ENCODE results near the gene TNNT2.

The TNNT2 gene

GRCh38 chr1:201377611-201378092 lies at the start of gene TNNT2:
TNNT2 (minus strand) TSS chr1:201377680; CDS start chr1:201373254, 4,426 bp downstream.
- peak; percentile 78 for DNase-seq

- peak; percentile 51 for DNase-seq
These were observed 49.2 kb upstream of the TNNT2 start for GRCh38 chr1:201426479-201427310.

DNA sequence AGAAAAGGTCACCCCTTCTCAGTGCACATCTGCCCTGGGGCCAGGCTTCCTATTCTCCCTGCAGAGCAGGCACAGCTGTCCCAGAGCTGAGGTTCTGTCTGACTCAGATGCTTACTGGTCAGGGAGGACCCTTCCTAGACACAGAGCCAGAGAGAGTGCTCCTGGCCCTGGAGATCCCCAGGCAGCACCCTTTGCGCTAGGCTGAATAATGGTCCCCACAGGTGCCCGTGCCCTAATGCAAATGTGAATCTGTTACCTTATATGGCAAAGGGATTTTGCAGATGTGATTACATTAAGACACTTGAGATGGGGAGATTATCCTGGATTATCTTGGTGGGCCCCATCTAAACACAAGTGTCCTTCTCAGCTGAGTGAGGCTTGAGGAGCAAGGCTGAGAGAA lies 46.7 kb upstream of the TNNT2 start:
- no peak for DNase-seq

DNA sequence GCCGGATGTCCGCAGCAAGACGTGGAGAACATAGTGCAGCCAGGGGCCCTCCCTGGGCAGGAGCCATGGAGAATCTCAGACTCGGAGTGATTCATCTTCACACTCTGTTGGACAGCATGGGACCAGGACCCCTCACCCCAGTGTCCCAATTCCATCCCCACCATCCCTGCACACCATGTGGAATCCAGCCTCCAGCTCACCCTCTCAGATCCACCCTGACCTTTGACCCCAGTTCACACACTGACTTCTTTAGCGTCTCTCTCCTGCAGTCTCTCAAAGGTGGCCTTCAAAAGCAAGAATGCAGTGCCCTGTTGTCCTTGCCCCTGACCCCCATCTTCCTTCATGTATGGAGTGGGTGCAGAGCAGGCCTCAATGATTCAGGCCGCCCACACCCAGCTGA lies 46.2 kb upstream of the TNNT2 start:
- no peak for DNase-seq

GRCh38 chr1:201422436-201423030 lies 45.1 kb upstream of the TNNT2 start:
- no peak for DNase-seq

DNA sequence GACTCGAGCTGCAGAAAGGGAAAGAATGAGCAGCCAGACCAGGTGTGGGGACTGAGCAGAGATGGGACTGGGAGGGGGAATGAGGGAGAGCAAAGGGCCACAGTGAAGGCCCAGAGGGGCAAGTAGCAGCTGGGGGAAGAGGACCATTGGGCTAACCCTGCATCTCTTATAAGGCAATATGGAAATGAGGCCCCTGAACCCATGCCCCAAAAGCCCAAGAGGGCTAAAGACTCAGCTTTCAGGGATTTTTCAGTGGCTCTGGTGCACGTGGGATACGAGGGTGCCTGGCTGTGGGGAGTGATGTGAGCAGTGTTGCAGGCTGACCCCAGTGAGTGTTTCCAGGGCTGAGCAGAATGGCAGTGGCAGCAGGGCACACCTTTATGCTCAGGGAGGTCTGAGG lies 44.5 kb upstream of the TNNT2 start:
- DNase-seq, result no peak

DNA sequence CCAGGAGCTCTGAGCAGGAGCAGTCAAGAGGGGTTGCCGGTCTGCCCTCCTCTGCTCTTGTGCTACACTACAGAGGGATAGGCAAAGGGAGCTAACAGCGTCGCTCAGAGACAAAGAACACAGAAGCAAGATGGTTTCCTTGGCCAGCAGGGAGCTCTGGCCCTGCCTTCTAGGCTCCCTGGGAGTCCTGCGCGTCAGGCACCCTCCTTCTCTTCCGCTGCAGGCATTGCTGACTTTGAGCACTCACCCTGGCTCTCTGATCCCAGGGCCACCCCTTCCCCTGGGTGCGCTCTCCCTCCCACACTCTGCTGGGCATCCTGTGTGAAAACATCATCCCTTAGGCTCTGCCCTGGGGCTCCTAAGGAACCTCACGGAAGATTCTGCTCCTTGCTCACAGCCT lies 43.6 kb upstream of the TNNT2 start:
- DNase-seq, result no peak

GRCh38 chr1:201420608-201421002 lies 43.1 kb upstream of the TNNT2 start:
- no peak for DNase-seq

DNA sequence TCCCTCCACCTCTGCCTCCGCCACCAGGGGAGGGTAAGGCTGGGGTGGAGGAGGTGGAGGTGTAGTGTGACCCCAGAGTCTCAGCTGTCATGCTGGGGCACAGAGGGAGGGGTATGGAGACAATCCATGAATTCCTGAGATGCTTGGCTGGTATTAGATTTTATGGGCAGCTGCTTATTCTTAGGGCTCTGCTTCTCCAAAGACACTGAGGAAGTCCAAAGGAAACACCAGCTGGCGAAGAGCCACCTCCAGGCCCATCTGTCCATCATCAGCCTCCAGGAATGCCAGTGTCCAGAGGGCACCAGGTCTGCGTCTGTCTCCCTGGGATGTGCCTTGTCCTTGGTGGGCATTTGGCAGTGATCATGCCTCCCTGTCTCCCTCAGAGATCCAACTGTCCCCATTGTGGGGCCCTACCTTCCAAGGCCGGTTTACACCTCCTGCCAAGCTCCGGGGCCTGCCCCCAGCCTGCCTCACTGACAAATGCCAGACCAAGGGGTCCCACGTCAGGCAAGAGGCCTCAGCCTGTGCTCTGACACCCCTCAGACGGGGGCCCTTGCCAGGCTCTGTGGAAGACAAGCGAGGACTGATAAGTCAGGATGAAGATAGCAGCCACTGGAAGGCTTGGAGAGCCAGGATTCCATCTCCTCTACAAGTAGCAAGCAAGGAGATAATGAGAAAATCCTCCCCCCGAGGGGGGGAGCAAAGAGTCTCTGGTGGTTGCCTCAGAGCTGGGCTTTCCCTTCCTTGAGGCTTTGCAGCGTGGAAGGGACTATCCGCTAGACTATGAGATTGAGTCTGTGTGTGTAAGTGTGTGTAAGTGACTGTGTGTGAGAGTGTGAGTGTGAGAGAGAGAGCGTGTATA lies 42.5 kb upstream of the TNNT2 start:
- no peak for DNase-seq

- no peak for DNase-seq
These were observed 41.8 kb upstream of the TNNT2 start for GRCh38 chr1:201419256-201419655.

DNA sequence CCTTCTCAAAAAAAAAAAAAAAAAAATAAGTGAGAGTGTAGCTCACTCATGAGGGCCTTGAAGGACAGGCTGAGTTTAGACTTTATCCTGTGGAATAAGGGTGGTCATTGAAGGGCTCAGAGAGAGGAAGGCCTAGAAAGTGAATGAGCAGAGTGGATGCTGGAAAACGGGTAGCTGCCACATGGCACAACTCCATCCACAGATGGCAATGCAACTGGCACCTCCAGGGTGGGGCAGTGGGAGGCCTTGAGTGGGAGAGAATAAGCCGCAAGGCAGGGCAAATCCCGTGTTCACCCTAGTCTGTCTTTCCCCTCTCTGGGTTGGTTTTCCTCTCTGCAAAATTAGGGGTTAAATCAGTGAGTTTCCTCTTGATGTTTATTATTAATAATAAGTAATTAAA lies 41.0 kb upstream of the TNNT2 start:
- DNase-seq, result no peak

- DNase-seq, result peak; percentile 15
These were observed 36.7 kb upstream of the TNNT2 start for GRCh38 chr1:201414051-201414738.

- DNase-seq, result no peak
These were observed 33.8 kb upstream of the TNNT2 start for GRCh38 chr1:201411292-201411691.

GRCh38 chr1:201409440-201409839 lies 32.0 kb upstream of the TNNT2 start:
- DNase-seq, result no peak

- DNase-seq, result no peak
These were observed 31.3 kb upstream of the TNNT2 start for GRCh38 chr1:201408834-201409200.

DNA sequence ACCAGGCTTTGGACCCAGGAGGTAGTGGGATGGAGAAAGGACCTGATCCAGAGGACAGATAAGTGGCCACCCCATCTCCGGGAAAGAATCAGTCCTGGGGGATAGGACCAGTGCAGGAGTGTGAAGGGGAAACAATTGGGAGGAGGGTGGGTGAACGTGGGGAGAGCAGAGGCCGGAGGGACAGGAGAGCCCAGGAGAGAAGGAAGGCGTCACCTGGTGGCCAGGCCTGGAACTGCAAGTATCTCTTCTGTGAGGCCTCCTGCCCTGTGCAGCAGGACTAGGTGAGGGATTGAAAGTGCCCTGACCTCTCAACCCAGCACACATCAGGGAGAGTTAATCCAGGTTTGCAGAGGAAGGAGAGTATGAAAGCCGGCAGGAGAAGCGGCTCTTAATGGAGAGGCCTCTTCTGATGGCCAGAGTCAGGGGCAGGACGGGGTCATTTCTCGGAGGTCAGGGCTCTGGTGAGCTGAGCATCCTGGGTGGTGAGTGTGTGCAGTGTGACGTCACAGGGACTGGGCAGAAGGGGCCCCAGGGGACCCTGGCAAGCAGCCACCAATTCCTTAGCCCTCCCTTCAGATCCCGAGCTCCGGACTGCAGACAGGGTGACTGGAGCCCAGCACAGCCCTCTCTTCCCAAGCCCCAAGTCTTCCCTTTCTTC lies 30.8 kb upstream of the TNNT2 start:
- peak; percentile 82 for DNase-seq

GRCh38 chr1:201406831-201407406 lies 29.4 kb upstream of the TNNT2 start:
- DNase-seq, result no peak

- DNase-seq, result no peak
These were observed 28.0 kb upstream of the TNNT2 start for GRCh38 chr1:201405484-201405831.

- DNase-seq, result no peak
These were observed 27.4 kb upstream of the TNNT2 start for GRCh38 chr1:201404722-201405483.

DNA sequence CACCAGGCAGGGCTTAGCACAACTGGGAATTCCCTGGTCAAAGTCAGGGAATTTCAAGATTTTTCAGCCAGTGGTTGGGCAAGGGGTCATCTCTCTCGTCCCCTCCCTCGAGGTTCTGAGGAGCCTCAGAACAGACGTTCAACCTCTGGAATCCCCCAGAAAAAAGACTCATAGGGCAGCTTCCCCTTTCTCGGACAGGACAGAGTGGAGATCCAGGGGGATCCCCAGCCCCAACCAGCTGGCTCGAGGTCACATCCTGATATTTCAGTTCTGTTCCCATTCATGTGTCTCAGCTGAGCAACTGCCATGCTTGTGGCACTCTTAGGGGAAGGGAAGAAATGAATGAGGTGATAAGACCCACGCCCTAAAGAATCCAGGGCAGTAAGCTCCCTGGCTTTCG lies 26.6 kb upstream of the TNNT2 start:
- no peak for DNase-seq

DNA sequence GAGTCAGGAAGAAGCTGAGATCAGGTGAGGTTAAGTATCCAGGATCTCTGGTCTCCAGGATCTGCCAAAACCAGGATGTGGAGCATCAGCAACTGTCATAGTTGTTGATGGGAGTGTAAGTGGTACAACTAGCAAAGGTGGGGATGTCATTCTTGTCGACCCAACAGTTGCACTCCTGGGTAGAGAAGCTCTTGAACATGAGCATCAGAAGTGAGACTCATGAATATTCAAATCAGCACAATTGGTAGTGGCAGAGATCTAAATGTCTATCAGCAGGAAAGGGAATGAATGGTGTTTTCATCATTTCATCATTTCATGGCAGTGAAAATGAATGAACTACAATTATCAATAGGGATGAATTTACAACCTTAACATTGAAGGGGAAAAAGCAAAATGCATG lies 25.9 kb upstream of the TNNT2 start:
- no peak for DNase-seq
